NCI-H1930 (cell line): ENCODE results near the gene UCK1.

Experiments used
- DNase-seq, 2 experiments: peaks; one replicate each; lab custom pipeline; 2025; lab: John Stamatoyannopoulos, UW

The UCK1 gene

GRCh38 chr9:131496844-131497405 is 34.1 kb downstream of the UCK1 start:
- no peak for DNase-seq

GRCh38 chr9:131495785-131496184 is 35.3 kb downstream of the UCK1 start:
- DNase-seq: no peak

GRCh38 chr9:131494296-131494870 is 36.7 kb downstream of the UCK1 start:
- DNase-seq: no peak

- no peak for DNase-seq
These were observed 39.0 kb downstream of the UCK1 start for GRCh38 chr9:131492070-131492469.

- no peak for DNase-seq
These were observed 39.9 kb downstream of the UCK1 start for GRCh38 chr9:131491001-131491710.

GRCh38 chr9:131490514-131490913 is 40.5 kb downstream of the UCK1 start:
- DNase-seq: no peak

GRCh38 chr9:131487621-131488031 is 43.4 kb downstream of the UCK1 start:
- DNase-seq: no peak

GRCh38 chr9:131487001-131487400 is 44.1 kb downstream of the UCK1 start:
- no peak for DNase-seq

GRCh38 chr9:131485728-131486422 is 45.2 kb downstream of the UCK1 start:
- no peak for DNase-seq

- DNase-seq: no peak
These were observed 45.9 kb downstream of the UCK1 start for GRCh38 chr9:131485206-131485605.

GRCh38 chr9:131484560-131485185 is 46.4 kb downstream of the UCK1 start:
- DNase-seq: no peak

GRCh38 chr9:131484051-131484445 is 47.0 kb downstream of the UCK1 start:
- no peak for DNase-seq

- no peak for DNase-seq
These were observed 47.6 kb downstream of the UCK1 start for GRCh38 chr9:131483319-131484050.

GRCh38 chr9:131482343-131483006 is 48.6 kb downstream of the UCK1 start:
- no peak for DNase-seq

- DNase-seq: no peak
These were observed 49.4 kb downstream of the UCK1 start for GRCh38 chr9:131481441-131482342.

- DNase-seq: no peak
These were observed 50.8 kb downstream of the UCK1 start for GRCh38 chr9:131480258-131480657.

- DNase-seq: no peak
These were observed 52.2 kb downstream of the UCK1 start for GRCh38 chr9:131478911-131479310.

GRCh38 chr9:131478421-131478868 is 52.6 kb downstream of the UCK1 start:
- DNase-seq: peak in 1 of 2 experiments; percentile 39

GRCh38 chr9:131477816-131478419 is 53.1 kb downstream of the UCK1 start:
- DNase-seq: no peak

GRCh38 chr9:131477367-131477766 is 53.7 kb downstream of the UCK1 start:
- DNase-seq: no peak
